Hematopoietic multipotent progenitor cell treated with erythropoietin and hydrocortisone succinate and interleukin-3 and kit ligand, for 8 days (in vitro differentiated cells): ENCODE measurements around the gene MYPN.
"Not testable (repeated sequence)": the region's sequence is repeated elsewhere in the genome, so short reads cannot be mapped to it uniquely, and the experiment has no call there.

Experiments
- DNase-seq: peaks from one replicate; pipeline ENCODE4 v3.0.0-alpha.2; 2015

Gene MYPN

GRCh38 chr10:68109331-68109730 lies at the start of gene MYPN:
Gene MYPN (plus strand): TSS chr10:68109488. CDS start chr10:68121439, 11,951 bp downstream.
- DNase-seq, result no peak

- DNase-seq, result no peak
These were observed 42.3 kb upstream of the MYPN start for GRCh38 chr10:68067029-68067428.

- DNase-seq, result no peak
These were observed 41.8 kb upstream of the MYPN start for GRCh38 chr10:68067508-68067907.

- DNase-seq, result no peak
These were observed 35.7 kb upstream of the MYPN start for GRCh38 chr10:68073631-68074030.

GRCh38 chr10:68074031-68074774 lies 35.1 kb upstream of the MYPN start:
- DNase-seq, result peak; percentile 46

GRCh38 chr10:68074775-68075549 lies 34.3 kb upstream of the MYPN start, which contains the start of gene HERC4:
Gene HERC4 (minus strand): TSS chr10:68075283. CDS start chr10:68073108, 2,175 bp downstream.
- peak; percentile 86 for DNase-seq

- no peak for DNase-seq
These were observed 33.7 kb upstream of the MYPN start for GRCh38 chr10:68075550-68076004.

- not testable (repeated sequence) for DNase-seq
These were observed 33.2 kb upstream of the MYPN start for GRCh38 chr10:68076081-68076480.

- no peak for DNase-seq
These were observed 32.3 kb upstream of the MYPN start for GRCh38 chr10:68077026-68077425.

GRCh38 chr10:68079434-68079833 lies 29.9 kb upstream of the MYPN start:
- no peak for DNase-seq

GRCh38 chr10:68080853-68081431 lies 28.3 kb upstream of the MYPN start:
- no peak for DNase-seq

- DNase-seq, result no peak
These were observed 27.4 kb upstream of the MYPN start for GRCh38 chr10:68081916-68082315.

- DNase-seq, result no peak
These were observed 26.4 kb upstream of the MYPN start for GRCh38 chr10:68082872-68083271.

GRCh38 chr10:68083953-68084352 lies 25.3 kb upstream of the MYPN start:
- no peak for DNase-seq

- no peak for DNase-seq
These were observed 24.8 kb upstream of the MYPN start for GRCh38 chr10:68084469-68084868.

- no peak for DNase-seq
These were observed 23.3 kb upstream of the MYPN start for GRCh38 chr10:68086011-68086410.

GRCh38 chr10:68086910-68087684 lies 22.2 kb upstream of the MYPN start:
- DNase-seq, result no peak

GRCh38 chr10:68087685-68088401 lies 21.4 kb upstream of the MYPN start:
- no peak for DNase-seq

- DNase-seq, result no peak
These were observed 20.5 kb upstream of the MYPN start for GRCh38 chr10:68088740-68089139.

- no peak for DNase-seq
These were observed 18.7 kb upstream of the MYPN start for GRCh38 chr10:68090586-68090985.

- DNase-seq, result no peak
These were observed 16.8 kb upstream of the MYPN start for GRCh38 chr10:68092512-68092911.

GRCh38 chr10:68095153-68095552 lies 14.1 kb upstream of the MYPN start:
- DNase-seq, result no peak
